GM19397 (cell line): ENCODE results near the gene IL17C.
"Not testable (repeated sequence)": the region's sequence is repeated elsewhere in the genome, so short reads cannot be mapped to it uniquely, and the experiment has no call there.

Experiments
- ATAC-seq: cut with Tn5 transposase; IDR thresholded peaks from one replicate; pipeline ENCODE4 v1.9.1; 2021; ENCODE audit warnings: mild to moderate bottlenecking, moderate library complexity; ENCODE audit not compliant: unreplicated experiment

IL17C gene

GRCh38 chr16:88655733-88656281, 17.4 kb downstream of the IL17C start:
- no peak for ATAC-seq

- ATAC-seq, result no peak
Measured at GRCh38 chr16:88656291-88656980, 18.1 kb downstream of the IL17C start.

GRCh38 chr16:88657371-88657770, 19.0 kb downstream of the IL17C start:
- ATAC-seq, result no peak

GRCh38 chr16:88658714-88659113, 20.3 kb downstream of the IL17C start:
- no peak for ATAC-seq

- no peak for ATAC-seq
Measured at GRCh38 chr16:88659160-88659559, 20.8 kb downstream of the IL17C start.

- ATAC-seq, result no peak
Measured at GRCh38 chr16:88661468-88661867, 23.1 kb downstream of the IL17C start.

GRCh38 chr16:88662222-88662842, 24.0 kb downstream of the IL17C start:
- no peak for ATAC-seq

GRCh38 chr16:88662843-88663606, 24.7 kb downstream of the IL17C start, which contains the start of gene MVD:
Gene MVD (minus strand): TSS chr16:88663091. CDS start chr16:88663080, 11 bp downstream.
- ATAC-seq, result peak; percentile 92

- no peak for ATAC-seq
Measured at GRCh38 chr16:88665148-88665547, 26.8 kb downstream of the IL17C start.

GRCh38 chr16:88665570-88665969, 27.2 kb downstream of the IL17C start:
- ATAC-seq, result no peak

GRCh38 chr16:88667461-88667860, 29.1 kb downstream of the IL17C start:
- no peak for ATAC-seq

GRCh38 chr16:88669493-88669892, 31.1 kb downstream of the IL17C start:
- ATAC-seq, result not testable (repeated sequence)

GRCh38 chr16:88669980-88670379, 31.6 kb downstream of the IL17C start:
- ATAC-seq, result no peak

- no peak for ATAC-seq
Measured at GRCh38 chr16:88671806-88672205, 33.4 kb downstream of the IL17C start.

- ATAC-seq, result no peak
Measured at GRCh38 chr16:88672776-88673175, 34.4 kb downstream of the IL17C start.

GRCh38 chr16:88673716-88674379, 35.5 kb downstream of the IL17C start:
- no peak for ATAC-seq

GRCh38 chr16:88676502-88677242, 38.3 kb downstream of the IL17C start:
- no peak for ATAC-seq

- ATAC-seq, result no peak
Measured at GRCh38 chr16:88677721-88678120, 39.3 kb downstream of the IL17C start.

- ATAC-seq, result no peak
Measured at GRCh38 chr16:88678224-88678979, 40.0 kb downstream of the IL17C start.
